B cell (primary cell): ENCODE data around the gene NCEH1.

Experiments
- EZH2 ChIP-seq: IDR thresholded peaks from 2 replicates; pipeline ENCODE4 v1.6.1; 2012; ENCODE audit warnings: borderline replicate concordance, low read depth, mild to moderate bottlenecking, moderate library complexity, low read length; ENCODE audit not compliant: insufficient read depth, poor library complexity, severe bottlenecking
- TF ChIP-seq, protein P1 (sequence below): fragments of 200-600 bp; IDR thresholded peaks from one replicate; pipeline ENCODE4 v1.8.0; 2022; ENCODE audit warnings: antibody characterized with exemption, mild to moderate bottlenecking

- TF ChIP-seq, protein P1, sequence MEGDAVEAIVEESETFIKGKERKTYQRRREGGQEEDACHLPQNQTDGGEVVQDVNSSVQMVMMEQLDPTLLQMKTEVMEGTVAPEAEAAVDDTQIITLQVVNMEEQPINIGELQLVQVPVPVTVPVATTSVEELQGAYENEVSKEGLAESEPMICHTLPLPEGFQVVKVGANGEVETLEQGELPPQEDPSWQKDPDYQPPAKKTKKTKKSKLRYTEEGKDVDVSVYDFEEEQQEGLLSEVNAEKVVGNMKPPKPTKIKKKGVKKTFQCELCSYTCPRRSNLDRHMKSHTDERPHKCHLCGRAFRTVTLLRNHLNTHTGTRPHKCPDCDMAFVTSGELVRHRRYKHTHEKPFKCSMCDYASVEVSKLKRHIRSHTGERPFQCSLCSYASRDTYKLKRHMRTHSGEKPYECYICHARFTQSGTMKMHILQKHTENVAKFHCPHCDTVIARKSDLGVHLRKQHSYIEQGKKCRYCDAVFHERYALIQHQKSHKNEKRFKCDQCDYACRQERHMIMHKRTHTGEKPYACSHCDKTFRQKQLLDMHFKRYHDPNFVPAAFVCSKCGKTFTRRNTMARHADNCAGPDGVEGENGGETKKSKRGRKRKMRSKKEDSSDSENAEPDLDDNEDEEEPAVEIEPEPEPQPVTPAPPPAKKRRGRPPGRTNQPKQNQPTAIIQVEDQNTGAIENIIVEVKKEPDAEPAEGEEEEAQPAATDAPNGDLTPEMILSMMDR: no peak
- no peak for TF ChIP-seq EZH2
These were observed 848 bp downstream of the NCEH1 start for GRCh38 chr3:172709774-172710663.
